ENCODE results near the gene PGAP3.

DNA sequence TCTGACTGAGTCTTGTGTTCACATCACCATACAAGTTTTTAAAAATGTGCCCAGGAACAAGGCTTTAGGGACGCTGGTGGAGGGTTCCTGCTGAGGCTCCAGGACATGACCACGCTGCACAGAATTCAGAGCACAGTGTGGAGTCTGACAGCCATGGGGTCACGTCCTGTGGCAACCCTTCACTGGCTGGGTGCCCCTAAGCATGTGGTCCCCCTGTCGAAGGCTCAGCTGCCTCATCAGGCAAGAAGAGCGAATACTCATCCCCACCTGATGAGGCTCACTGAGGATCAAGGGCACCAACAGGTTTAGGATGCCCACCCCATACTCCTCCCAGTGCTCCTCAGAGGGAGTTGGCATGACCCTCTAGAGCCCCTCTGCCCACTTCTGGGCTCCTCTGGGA, 13.7 kb downstream of the PGAP3 start:
- TF ChIP-seq, protein P1, sequence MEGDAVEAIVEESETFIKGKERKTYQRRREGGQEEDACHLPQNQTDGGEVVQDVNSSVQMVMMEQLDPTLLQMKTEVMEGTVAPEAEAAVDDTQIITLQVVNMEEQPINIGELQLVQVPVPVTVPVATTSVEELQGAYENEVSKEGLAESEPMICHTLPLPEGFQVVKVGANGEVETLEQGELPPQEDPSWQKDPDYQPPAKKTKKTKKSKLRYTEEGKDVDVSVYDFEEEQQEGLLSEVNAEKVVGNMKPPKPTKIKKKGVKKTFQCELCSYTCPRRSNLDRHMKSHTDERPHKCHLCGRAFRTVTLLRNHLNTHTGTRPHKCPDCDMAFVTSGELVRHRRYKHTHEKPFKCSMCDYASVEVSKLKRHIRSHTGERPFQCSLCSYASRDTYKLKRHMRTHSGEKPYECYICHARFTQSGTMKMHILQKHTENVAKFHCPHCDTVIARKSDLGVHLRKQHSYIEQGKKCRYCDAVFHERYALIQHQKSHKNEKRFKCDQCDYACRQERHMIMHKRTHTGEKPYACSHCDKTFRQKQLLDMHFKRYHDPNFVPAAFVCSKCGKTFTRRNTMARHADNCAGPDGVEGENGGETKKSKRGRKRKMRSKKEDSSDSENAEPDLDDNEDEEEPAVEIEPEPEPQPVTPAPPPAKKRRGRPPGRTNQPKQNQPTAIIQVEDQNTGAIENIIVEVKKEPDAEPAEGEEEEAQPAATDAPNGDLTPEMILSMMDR (tag by site-specific recombination; IDR thresholded peaks at IDR 0.05): no peak
- TF ChIP-seq, protein P2, sequence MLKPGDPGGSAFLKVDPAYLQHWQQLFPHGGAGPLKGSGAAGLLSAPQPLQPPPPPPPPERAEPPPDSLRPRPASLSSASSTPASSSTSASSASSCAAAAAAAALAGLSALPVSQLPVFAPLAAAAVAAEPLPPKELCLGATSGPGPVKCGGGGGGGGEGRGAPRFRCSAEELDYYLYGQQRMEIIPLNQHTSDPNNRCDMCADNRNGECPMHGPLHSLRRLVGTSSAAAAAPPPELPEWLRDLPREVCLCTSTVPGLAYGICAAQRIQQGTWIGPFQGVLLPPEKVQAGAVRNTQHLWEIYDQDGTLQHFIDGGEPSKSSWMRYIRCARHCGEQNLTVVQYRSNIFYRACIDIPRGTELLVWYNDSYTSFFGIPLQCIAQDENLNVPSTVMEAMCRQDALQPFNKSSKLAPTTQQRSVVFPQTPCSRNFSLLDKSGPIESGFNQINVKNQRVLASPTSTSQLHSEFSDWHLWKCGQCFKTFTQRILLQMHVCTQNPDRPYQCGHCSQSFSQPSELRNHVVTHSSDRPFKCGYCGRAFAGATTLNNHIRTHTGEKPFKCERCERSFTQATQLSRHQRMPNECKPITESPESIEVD (tag by site-specific recombination; IDR thresholded peaks at IDR 0.05): no peak
- TF ChIP-seq ZNF707 (tag by site-specific recombination; IDR thresholded peaks at IDR 0.05): no peak
- no peak for TF ChIP-seq ZNF670 (tag by site-specific recombination; IDR thresholded peaks at IDR 0.05; ENCODE audit: low read depth)
- TF ChIP-seq, protein P3, sequence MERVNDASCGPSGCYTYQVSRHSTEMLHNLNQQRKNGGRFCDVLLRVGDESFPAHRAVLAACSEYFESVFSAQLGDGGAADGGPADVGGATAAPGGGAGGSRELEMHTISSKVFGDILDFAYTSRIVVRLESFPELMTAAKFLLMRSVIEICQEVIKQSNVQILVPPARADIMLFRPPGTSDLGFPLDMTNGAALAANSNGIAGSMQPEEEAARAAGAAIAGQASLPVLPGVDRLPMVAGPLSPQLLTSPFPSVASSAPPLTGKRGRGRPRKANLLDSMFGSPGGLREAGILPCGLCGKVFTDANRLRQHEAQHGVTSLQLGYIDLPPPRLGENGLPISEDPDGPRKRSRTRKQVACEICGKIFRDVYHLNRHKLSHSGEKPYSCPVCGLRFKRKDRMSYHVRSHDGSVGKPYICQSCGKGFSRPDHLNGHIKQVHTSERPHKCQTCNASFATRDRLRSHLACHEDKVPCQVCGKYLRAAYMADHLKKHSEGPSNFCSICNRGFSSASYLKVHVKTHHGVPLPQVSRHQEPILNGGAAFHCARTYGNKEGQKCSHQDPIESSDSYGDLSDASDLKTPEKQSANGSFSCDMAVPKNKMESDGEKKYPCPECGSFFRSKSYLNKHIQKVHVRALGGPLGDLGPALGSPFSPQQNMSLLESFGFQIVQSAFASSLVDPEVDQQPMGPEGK (tag by site-specific recombination; IDR thresholded peaks at IDR 0.05): no peak

Data from HEK293 (cell line).